DMS 273 treated with DMSO at 0.1 percent for 48 hours (cell line): ENCODE measurements around the gene ATXN10.

ENCODE experiments used
- DNase-seq: peaks from one replicate; lab custom pipeline; 2025; lab: John Stamatoyannopoulos, UW

Gene ATXN10

DNA sequence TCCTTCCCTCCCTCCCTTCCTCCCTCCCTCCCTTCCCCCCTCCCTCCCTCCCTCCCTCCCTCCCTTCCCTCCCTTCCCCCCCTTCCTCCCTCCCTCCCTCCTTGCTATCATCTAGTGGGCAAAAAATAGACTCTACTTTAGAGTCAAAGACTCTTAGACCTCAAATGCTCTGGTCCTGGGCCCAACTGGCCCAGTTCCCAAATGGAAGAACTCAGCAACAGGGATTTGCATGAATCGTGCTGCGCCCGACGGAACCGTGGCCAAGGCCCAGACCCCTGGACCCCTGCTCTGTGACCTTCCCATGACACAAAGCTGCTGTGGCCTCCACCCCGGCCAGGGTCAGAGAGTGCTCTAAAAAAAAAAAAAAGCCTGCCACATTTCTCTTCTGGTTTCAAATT, 207.9 kb downstream of the ATXN10 start:
- DNase-seq: no peak

DNA sequence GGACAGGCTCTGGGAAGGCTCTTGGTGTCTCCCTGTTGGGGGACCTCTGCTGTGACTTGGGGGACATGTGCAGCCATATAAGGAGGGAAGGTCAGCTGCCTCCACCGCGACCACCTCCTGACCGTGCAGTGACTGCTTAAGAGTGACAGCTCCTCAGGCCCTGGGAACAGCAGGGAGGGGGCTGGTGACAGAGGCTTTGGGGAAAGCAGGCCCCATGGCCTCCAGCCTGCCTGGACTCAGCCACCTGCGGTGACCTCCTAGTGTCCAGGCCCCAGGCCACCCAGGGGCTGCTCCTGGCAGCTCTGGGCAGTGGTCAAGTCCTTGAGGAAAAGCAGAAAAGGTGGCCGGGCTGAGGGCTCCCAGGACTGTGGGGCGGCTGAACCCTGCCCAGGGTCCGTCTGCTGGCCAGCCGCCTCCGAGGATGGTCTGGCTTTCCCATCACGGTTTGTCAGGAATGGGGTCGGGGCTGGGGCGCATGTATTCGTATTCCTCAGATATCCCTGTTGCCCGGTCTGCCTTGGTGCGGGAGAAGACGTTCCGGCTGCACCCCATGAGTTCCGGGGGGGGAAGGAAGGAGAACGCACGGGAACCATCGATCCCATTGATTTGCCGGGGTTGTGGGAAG, 208.6 kb downstream of the ATXN10 start:
- no peak for DNase-seq

DNA sequence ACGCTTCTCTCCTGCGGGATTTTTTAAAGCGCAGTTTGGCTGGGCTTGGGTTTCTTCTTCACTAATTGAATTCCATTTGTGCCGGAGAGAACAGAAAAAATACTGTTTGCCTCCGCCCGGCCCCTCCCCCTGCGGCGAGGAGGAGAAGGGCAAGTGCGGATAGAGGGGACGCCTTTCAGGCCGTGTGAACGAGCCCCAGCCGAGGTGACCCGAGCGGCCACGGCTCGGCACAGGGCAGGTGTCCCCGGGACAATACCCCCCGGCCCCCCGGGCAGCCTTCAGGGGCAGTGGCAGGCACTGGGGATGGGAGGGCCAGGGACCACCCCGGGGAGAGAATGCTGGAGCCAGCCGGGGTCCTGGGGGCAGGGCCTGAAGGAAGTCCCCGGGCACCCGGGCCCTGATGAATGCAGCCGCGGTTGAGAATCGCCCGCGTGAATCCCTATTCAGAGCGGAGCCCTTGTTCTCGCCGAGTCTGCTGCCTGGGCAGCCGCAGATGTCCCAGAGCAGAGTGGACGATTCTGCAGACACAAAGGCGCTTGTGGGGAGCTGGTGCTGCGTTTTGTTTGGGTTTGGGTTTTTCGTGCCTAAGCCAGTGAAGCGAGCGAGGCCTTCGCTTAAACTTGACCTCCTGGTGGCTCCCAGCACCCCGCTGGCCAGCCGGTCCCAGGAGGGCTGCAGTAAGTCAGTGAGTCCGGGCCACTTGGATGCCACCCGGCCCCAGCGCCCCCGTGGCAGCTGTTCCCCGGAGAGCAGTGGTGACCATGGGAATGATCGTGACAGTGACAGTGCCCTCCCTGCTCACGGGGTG, 209.3 kb downstream of the ATXN10 start:
- DNase-seq: no peak

DNA sequence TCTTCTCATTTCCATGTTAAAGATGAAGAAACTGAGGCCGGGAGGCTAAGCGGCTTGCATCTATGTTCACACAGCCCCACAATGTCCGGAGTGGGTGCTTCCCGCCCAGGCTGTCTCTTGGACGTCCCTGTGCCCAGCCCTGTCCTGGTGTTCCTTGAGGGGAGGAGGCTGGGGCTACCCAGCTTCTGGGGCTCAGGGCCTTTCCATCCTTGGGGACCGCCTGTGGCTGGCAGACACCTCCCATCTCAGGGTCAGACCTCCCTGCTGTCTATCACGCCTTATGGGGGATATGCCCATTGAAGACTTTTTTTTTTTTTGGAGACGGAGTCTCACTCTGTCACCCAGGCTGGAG, 209.9 kb downstream of the ATXN10 start:
- no peak for DNase-seq

DNA sequence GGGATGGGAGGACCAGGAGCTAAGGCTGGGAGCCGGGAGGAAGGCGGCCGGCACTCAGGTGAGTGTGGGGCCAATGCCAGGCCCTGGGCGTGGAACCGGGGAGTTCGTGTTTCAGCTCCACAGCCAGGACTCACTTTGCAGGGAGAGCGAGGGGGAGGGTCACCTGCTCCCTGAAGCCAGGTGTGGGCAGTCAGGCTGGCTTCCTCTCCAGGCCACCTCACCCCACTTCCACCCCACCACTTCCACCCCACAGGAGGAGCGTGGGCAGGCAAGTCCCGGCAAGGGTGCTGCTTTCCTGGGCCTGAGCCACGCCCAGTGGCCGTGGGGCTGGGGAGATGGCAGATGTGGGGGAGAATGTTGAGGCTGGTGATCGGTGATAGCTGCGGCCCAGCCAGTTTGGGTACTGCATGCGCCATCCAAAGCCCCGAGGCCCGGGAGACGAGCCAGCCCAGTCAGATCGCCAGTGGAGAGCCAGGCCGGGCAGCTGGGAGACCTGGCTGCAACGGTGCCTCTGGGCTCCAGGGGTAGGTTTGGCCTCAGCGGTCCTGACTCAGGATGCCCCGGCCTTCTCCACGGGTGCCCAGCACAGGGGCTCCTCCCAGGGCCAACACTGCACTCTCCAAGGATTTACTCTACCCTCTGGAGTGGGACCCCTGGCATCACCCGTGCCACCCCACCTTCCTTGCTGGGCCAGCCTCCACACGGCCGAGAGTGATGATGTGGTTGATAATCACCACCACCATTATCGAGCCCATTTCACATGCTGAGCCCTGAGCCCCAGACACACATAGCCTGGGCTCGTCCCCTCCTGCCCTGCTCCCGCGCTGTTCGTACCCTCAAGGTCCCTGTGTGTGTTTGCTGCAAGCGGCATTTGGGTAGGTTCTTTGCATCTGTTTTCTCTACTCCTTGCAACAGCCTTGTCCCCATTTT, 211.5 kb downstream of the ATXN10 start:
- DNase-seq: no peak

DNA sequence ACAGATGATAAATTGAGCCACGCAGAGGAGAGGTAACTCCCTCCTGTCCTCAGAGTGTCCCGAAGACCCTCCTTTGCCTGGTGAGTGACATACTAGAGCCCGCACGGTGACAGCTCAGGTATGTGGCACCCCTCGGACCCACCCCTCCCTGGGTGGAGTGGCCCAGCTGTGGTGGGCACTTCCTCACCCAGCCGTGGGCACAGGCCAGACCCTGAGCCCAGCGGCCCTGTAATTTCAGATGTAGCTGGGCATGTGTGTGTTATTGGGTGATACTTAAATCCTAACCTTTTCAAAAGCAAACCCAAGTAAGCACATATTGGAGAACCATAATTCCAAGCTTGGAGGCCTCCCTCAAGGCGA, 212.2 kb downstream of the ATXN10 start:
- no peak for DNase-seq

DNA sequence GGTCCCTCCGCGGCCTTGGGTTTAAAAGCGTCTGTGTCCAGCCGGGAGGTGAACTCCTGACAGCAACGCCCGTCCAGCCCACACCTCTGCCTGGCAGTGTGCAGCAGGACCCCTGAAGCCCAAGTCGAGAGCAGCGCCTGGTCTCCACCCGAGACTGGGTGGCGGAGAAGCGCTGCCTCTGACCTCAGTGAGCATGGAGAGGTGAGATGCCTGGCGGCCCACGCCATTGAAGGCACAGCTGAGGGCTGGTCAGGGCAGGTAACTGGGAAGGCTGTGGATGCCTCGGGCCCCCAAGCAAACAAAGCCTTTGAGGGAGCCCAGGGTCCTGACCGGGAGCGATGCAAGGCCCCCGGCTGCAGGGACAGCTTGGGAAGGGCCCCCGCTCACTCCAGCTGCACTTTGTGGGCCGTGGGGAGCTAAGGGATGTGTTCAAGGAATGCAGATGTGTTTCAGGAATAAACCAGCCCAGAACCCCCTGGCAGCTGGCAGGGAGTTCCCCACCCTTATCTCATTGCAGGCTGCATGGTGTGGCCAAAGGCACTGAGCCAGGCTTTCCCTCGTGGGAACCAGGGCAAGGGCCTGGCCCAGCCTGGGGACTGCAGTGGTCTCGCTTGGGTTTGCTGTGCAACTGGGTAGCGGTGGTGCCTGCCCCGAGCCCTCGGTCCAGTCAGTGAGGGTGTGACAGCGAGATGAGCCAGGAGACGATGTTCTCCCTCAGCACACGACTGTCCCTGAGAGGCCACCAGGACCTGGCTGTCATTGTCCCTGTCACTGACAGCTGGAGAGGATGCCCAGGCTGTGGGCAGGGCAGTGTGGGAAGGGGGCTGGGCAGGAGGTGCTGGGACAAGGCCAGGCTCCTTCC, 212.8 kb downstream of the ATXN10 start:
- DNase-seq: no peak

DNA sequence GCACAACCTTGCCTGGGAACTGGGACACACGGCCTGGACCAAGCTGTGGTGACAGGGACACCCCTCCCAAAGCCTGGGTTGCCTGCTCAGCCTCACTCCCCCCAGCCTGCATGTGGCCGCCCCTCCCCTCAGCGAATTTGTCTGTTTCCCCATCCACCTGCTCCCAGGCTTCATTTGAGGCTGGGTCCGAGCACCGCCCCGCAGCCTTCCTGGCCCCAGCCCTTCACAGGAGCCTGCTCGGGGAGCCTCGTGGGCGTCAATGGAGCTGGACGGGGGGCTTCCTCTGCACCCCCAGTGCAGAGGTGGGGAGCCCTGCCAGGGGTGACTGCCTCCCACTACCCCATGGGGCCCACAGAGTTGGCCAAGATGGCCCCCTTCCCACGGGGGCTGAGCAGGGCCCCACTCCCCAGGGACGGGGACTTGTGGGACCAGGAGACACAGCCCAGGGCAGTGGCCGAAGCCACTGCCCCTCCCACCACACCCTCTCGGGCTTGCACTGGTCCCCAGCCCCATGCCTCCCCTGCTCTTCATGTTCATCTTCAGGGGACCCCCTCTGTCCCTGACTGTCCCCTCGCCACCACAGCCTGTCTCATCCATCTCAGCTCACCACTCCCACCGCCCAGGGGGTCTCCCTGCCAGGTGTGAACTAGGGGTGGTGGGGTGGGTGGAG, 213.7 kb downstream of the ATXN10 start:
- no peak for DNase-seq

DNA sequence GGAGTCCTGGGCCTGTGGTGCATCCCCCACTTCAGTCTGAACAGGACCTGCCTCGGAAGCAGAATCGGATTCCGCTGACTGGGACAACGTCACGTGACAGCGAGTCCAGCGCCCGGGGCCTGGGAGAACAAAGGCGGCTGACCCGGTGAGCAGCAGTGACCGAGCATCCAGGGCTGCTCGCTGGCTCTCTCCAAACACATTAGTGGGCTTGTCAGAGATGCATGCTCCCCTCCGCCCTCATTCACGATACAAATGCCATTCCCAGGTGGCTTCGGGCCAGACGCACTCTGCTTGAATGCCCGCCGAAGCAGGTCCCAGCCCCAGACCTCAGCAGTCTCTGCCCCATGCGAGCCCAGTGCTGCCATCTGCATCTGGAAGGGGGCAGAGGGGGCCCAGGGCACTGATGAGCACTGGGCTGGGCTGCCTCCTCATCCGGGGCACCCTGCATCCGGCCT, 214.3 kb downstream of the ATXN10 start:
- DNase-seq: no peak

DNA sequence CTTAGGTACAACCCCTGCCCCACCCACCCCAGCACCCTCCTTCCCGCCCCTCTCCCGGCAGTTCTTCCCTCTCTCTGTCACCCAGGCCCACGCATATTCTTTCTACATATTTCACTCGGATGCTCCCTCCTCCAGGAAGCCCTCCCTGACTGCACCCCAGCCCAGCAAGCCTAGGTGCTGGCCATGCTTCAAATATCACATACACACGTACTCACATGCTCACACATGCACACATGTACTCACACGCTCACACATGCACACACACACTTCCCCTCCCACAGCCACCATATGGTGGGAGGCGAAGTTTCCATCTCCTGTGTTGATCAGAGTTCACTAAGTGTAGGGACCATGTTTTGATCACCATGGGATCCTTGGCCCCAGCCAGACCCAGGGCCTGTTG, 214.9 kb downstream of the ATXN10 start:
- DNase-seq: no peak

DNA sequence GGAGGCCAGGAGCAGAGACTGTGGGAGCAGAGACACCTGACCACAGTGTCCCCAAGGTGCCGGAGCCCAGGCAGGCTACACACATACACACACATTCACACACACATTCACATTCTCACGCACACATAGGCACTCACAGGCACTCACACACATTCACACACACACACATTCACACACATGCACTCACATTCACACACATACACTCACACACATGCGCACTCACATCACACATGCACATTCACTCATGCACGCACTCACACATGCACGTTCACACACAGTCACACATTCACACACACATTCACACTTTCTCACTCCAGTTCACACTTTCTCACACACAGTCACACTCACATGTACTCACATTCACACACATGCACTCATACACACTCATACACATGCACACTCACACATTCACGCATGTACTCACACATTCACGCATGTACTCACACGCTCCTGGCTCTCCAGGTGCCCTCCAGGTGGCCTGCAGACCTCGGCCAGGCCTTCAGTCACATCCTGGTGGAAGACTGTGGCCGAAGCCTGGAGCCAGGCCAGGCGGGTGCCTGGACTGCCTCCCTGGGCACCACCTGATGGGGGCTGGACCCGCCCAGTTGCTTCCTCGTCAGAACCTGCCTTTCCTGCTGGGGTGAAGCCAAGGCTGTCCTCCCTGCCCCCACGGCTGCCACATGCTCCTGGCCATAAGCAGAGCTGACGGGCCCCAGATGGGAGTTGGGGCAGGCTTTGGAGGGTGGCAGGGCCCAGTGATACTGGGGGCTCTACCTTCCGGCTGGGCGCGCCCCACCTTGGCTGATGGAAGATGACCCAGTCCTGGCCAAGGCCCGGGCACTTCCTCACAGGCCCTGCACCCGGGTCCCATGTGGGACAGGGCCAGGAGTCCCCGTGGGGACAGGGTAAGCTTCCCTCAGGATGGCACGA, 215.8 kb downstream of the ATXN10 start:
- DNase-seq: no peak

DNA sequence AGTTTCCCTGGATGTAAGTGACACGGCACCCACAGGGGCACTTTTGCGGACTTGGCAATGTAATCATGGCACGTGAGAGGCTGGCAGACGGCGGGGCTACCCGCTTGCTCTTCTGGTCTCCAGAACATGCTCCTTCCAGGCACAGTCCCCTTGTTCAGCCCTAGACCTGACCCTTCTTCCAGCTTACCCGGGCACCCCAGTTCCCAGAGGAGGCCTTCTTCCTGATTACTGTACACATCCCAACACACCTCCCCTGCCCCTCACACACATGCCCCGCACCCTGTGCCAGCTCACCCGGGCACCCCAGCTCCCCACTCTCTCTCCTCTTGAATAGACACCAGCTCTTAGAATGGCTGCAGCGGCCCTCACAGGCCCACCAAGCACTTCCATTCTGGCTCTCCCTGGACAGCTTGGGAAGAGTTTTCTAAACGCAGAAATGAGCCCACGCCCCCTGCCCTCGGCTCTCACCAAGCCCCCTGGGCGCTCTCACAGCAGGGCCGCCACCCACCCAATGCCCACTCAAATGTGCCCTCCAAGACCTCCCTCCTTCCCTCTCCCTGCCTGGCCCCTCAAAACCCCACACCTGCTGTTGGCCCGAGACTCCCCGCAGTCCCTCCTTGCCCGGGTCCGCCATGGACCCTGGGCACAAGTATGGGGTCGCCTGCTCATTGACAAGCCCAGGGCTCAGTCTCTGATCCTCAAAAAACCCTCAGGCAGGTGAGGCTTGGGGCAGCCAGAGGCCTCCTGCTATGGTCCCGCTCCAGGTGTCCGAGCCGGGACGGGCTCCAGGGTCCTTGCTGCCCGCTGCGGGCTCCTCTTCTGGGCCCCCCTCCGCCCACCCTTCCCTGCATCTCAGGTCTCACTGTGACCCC, 216.8 kb downstream of the ATXN10 start:
- DNase-seq: no peak

DNA sequence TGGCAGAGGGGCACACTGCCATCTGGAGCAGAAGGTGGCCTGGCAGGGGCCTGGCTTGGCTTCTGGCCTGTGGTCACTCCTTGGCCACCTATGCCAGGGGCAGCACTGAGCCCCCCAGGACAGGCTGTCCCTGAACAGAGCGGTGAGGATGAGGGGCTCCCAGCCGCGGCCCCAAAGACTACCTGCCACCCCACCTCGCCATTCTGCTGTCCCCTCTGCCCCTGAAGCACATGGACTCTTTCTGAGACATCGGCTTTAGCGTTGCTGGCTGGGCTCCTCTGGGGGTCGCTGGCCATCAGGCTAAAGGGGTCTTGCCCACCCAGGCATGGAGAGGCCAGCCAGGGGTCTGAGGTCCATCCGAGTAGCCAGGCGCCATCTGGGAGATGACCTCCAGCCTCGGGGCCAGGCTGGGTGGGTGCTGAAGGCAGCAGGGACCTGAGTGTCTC, 217.5 kb downstream of the ATXN10 start:
- DNase-seq: no peak

DNA sequence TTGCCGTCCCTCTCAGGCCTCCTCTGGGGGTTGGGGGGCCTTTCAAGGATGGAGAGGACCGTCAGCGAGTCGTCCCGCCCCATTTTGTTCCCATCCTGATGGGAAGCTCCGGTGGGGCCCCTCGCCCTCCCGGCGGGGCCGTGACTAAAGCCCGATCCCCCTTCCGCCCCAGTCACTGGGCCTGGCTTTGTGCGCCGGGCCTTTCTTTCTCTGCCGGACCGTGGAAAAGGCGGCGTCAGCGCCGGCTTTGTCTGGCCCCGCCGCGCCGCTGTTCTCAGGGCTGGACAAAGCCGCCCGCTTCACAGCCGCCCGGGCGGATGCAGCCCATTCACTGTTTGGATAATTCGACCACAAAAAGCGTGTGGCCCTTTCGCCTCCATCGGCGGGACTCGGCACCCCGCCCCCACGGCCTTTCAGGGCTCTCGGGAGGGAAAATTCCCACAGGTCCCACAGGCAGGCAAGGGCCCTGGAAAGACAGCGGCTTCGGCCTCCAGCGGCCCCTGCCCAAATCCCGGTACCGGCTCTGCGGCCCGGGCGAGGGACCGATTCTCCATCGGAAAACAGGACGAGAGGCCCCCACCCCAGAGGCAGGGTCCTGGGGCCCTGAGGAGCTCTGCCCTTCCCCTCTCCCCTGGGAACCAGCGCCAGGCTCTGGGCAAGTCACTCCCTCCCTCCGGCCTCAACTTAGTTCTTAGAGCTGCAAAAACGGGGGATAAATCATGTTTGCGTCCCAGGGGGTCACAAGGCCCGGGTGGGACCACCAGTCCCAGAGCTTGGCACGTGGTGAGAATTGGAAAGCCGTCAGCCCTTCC, 218.1 kb downstream of the ATXN10 start:
- no peak for DNase-seq

DNA sequence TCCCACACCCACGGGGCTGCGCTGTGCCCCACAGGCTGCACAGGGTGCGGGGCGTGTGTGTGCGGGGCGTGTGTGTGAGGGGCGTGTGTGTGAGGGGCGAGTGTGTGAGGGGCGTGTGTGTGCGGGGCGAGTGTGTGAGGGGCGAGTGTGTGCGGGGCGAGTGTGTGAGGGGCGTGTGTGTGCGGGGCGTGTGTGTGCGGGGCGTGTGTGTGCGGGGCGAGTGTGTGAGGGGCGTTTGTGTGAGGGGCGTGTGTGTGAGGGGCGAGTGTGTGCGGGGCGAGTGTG, 218.7 kb downstream of the ATXN10 start:
- DNase-seq: no peak

DNA sequence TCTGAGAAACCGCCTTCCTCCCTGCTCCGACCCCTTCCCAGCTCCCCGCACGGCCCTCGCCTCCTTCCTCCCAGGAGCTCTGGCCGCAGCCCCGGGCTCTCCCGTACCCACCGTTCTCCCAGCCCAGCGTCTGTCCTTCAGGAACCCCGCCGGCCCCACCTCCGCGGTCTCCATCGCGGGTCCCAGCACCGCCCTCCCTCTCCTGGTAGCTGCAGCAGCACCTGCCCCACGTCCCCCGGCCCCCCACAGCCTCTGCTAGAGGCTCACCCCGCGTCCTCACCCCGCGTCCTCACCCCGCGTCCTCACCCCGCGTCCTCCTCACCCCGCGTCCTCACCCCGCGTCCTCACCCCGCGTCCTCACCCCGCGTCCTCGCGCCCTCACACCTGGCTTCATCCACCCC, 219.4 kb downstream of the ATXN10 start:
- DNase-seq: no peak

DNA sequence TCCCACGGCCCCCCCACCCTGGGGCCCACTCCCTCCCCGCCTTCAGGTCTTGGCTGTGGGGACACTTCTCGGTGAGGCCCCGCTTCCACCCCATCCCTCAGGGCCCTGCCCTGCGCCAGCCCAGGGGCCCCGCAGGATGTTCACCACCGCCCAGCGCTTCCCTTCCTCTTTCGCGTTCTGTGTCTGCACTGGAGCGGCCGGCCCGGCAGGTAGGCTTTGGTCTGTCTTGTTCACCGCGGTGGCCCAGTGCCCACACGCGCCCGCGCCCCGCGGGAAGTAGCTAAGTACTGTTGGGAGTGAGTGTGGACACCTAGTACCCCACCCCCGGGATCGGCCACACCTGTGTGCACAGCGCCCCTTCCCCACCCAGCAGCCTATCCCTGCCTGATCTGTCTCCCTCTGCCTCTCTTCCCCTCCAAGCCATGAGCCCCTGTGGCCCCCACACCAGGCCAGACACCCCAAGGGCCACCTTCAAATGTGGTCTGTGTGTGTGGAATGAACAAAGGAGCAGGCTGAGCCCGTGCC, 219.9 kb downstream of the ATXN10 start:
- no peak for DNase-seq

DNA sequence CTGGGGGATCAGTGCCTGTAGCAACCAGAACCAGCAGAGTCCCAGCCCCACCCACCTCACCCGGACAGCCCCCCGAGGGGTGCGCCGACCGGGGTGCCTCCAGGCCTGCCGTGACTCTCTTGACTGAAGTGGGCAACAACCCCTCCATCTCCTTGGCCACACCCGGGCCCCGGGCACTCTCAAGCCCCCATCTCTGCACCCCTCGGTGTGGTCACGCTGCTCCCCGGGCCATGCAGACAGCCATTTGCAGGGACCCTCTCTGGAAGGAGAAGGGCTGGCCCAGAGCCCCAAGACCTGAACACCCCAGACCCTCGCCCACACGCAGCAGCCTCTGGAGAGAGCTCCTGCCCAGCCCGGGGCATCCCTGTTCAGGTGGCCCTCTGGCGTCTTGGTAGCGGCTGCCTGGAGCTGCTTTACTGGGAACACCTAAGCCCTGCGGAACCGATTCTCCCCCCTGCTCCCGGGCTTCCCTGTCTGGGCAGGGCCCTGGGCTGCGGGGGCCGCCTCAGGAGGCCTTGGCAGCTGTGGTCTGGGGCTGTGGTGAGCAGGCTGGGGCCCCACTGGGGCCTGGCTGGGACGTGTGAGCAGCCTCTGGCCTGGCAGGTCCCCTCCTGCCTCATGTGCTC, 220.5 kb downstream of the ATXN10 start:
- DNase-seq: no peak
